GM18502 (cell line): Measurements from ENCODE around the gene DZIP1L.
"Not testable (repeated sequence)": the region's sequence is repeated elsewhere in the genome, so short reads cannot be mapped to it uniquely, and the experiment has no call there.

ENCODE experiments used
- ATAC-seq: cut with Tn5 transposase; IDR thresholded peaks from one replicate; pipeline ENCODE4 v1.9.1; 2021; ENCODE audit warnings: mild to moderate bottlenecking; ENCODE audit not compliant: unreplicated experiment, poor library complexity

The DZIP1L gene

GRCh38 chr3:138118612-138119422 lies 3.4 kb upstream of the DZIP1L start:
- ATAC-seq, result peak; percentile 80

GRCh38 chr3:138114431-138114918 lies 933 bp downstream of the DZIP1L start:
- ATAC-seq, result no peak

- ATAC-seq, result no peak
Observed at GRCh38 chr3:138113326-138113725, 2.1 kb downstream of the DZIP1L start.

- ATAC-seq, result no peak
Observed at GRCh38 chr3:138112362-138112761, 3.0 kb downstream of the DZIP1L start.

- no peak for ATAC-seq
Observed at GRCh38 chr3:138105598-138105997, 9.8 kb downstream of the DZIP1L start.

GRCh38 chr3:138103466-138103865 lies 11.9 kb downstream of the DZIP1L start:
- no peak for ATAC-seq

- not testable (repeated sequence) for ATAC-seq
Observed at GRCh38 chr3:138101351-138101940, 14.0 kb downstream of the DZIP1L start.

- no peak for ATAC-seq
Observed at GRCh38 chr3:138099417-138099816, 16.0 kb downstream of the DZIP1L start.

- ATAC-seq, result peak; percentile 58
Observed at GRCh38 chr3:138097192-138098172, 17.9 kb downstream of the DZIP1L start.

GRCh38 chr3:138093721-138094120 lies 21.7 kb downstream of the DZIP1L start:
- ATAC-seq, result no peak

- ATAC-seq, result no peak
Observed at GRCh38 chr3:138092023-138092422, 23.4 kb downstream of the DZIP1L start.

GRCh38 chr3:138089091-138089490 lies 26.3 kb downstream of the DZIP1L start:
- ATAC-seq, result no peak

GRCh38 chr3:138085745-138086144 lies 29.7 kb downstream of the DZIP1L start:
- ATAC-seq, result not testable (repeated sequence)

- no peak for ATAC-seq
Observed at GRCh38 chr3:138084196-138084595, 31.2 kb downstream of the DZIP1L start.

GRCh38 chr3:138082992-138083386 lies 32.4 kb downstream of the DZIP1L start:
- no peak for ATAC-seq

GRCh38 chr3:138082085-138082991 lies 33.1 kb downstream of the DZIP1L start:
- ATAC-seq, result no peak

- no peak for ATAC-seq
Observed at GRCh38 chr3:138081371-138082084, 33.9 kb downstream of the DZIP1L start.

GRCh38 chr3:138079901-138080300 lies 35.5 kb downstream of the DZIP1L start:
- no peak for ATAC-seq

- ATAC-seq, result no peak
Observed at GRCh38 chr3:138078901-138079344, 36.5 kb downstream of the DZIP1L start.
